ENCODE data around the gene PCDHGA8.
"Not testable (repeated sequence)": the region's sequence is repeated elsewhere in the genome, so short reads cannot be mapped to it uniquely, and the experiment has no call there.

PCDHGA8 gene

GRCh38 chr5:141430332-141431113 is 38.1 kb downstream of the PCDHGA8 start, which contains the start of gene PCDHGA12:
TSS of gene PCDHGA12 (plus strand) at chr5:141430507. CDS start at chr5:141430760, 253 bp downstream.
- H3K27me3 ChIP-seq: peaks cover 100% of the 10 kb centered on the region
- no peak within 1 kb of the TSS for H3K27ac ChIP-seq
- H3K4me3 ChIP-seq (ENCODE audit: low read depth in 1 of 2, low read length in 1 of 2): peak within 1 kb of the TSS; percentile 17 to 26
- no peak for TF ChIP-seq CTCF (IDR thresholded peaks at IDR 0.05)
- peaks cover 11 to 13% of the 10 kb centered on the region in 2 experiments for H3K4me1 ChIP-seq (ENCODE audit: control insufficient read depth in 1 of 2, insufficient read depth in 1 of 2, low read depth in 1 of 2, low read length in 1 of 2)
- H3K36me3 ChIP-seq: no peaks in the 10 kb centered on the region
- peaks cover 16% of the 10 kb centered on the region for H3K9me3 ChIP-seq

DNA sequence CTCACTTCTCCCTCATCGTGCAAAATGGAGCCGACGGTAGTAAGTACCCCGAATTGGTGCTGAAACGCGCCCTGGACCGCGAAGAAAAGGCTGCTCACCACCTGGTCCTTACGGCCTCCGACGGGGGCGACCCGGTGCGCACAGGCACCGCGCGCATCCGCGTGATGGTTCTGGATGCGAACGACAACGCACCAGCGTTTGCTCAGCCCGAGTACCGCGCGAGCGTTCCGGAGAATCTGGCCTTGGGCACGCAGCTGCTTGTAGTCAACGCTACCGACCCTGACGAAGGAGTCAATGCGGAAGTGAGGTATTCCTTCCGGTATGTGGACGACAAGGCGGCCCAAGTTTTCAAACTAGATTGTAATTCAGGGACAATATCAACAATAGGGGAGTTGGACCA is 38.9 kb downstream of the PCDHGA8 start:
- Histone ChIP-seq H3K36me3 (no peaks in the 10 kb centered on the region), H3K27me3 (peaks cover 100% of the 10 kb centered on the region), H3K4me1 (ENCODE audit: control insufficient read depth in 1 of 2, insufficient read depth in 1 of 2, low read depth in 1 of 2, low read length in 1 of 2) (peaks cover 11 to 13% of the 10 kb centered on the region in 2 experiments), H3K9me3 (peaks cover 16% of the 10 kb centered on the region), H3K27ac (no peak overlapping the region), H3K4me3 (ENCODE audit: low read depth in 1 of 2, low read length in 1 of 2) (peak overlapping the region; percentile 17 to 26)
- TF ChIP-seq CTCF (IDR thresholded peaks at IDR 0.05): no peak

GRCh38 chr5:141432308-141432707 is 39.9 kb downstream of the PCDHGA8 start:
- peaks cover 11 to 13% of the 10 kb centered on the region in 2 experiments for H3K4me1 ChIP-seq (ENCODE audit: control insufficient read depth in 1 of 2, insufficient read depth in 1 of 2, low read depth in 1 of 2, low read length in 1 of 2)
- not testable (repeated sequence) for H3K27ac ChIP-seq; H3K4me3 ChIP-seq (ENCODE audit: low read depth in 1 of 2, low read length in 1 of 2); H3K36me3 ChIP-seq
- peaks cover 100% of the 10 kb centered on the region for H3K27me3 ChIP-seq
- H3K9me3 ChIP-seq: peaks cover 16% of the 10 kb centered on the region

DNA sequence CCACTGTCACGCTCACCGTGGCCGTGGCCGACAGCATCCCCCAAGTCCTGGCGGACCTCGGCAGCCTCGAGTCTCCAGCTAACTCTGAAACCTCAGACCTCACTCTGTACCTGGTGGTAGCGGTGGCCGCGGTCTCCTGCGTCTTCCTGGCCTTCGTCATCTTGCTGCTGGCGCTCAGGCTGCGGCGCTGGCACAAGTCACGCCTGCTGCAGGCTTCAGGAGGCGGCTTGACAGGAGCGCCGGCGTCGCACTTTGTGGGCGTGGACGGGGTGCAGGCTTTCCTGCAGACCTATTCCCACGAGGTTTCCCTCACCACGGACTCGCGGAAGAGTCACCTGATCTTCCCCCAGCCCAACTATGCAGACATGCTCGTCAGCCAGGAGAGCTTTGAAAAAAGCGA is 40.3 kb downstream of the PCDHGA8 start:
- not testable (repeated sequence) for H3K27ac ChIP-seq; H3K4me3 ChIP-seq (ENCODE audit: low read depth in 1 of 2, low read length in 1 of 2); H3K36me3 ChIP-seq
- peaks cover 11 to 13% of the 10 kb centered on the region in 2 experiments for H3K4me1 ChIP-seq (ENCODE audit: control insufficient read depth in 1 of 2, insufficient read depth in 1 of 2, low read depth in 1 of 2, low read length in 1 of 2)
- peaks cover 16% of the 10 kb centered on the region for H3K9me3 ChIP-seq
- H3K27me3 ChIP-seq: peaks cover 100% of the 10 kb centered on the region

DNA sequence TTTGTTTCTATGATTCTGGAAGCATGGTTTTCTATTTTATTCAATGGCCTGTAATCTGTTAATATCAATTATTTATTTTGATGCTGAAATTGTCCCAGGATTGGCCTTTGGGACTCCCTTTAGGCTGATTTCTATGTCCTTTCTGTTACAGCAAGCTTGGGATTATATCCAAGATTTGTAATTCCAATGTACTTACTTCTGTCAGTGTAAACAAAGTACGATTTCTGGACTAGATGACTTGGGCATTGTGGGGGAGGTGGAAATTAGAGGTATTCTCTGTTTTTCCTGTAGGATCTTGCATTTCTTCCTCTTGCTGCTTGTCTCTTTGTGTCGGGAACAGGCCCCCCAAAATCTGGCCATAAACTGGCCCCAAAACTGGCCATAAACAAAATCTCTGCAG is 41.6 kb downstream of the PCDHGA8 start:
- Histone ChIP-seq H3K9me3 (peaks cover 16% of the 10 kb centered on the region), H3K36me3 (no peaks in the 10 kb centered on the region), H3K4me1 (ENCODE audit: control insufficient read depth in 1 of 2, insufficient read depth in 1 of 2, low read depth in 1 of 2, low read length in 1 of 2) (peaks cover 11 to 13% of the 10 kb centered on the region in 2 experiments), H3K4me3 (ENCODE audit: low read depth in 1 of 2, low read length in 1 of 2) (no peak overlapping the region), H3K27me3 (peaks cover 98% of the 10 kb centered on the region), H3K27ac (no peak overlapping the region)
- no peak for TF ChIP-seq CTCF (IDR thresholded peaks at IDR 0.05)

- H3K36me3 ChIP-seq: no peaks in the 10 kb centered on the region
- peaks cover under 1% of the 10 kb centered on the region for H3K9me3 ChIP-seq
- peaks cover 90% of the 10 kb centered on the region for H3K27me3 ChIP-seq
- H3K27ac ChIP-seq: no peak overlapping the region
- H3K4me1 ChIP-seq (ENCODE audit: control insufficient read depth in 1 of 2, insufficient read depth in 1 of 2, low read depth in 1 of 2, low read length in 1 of 2): no peaks in the 10 kb centered on the region
- H3K4me3 ChIP-seq (ENCODE audit: low read depth in 1 of 2, low read length in 1 of 2): no peak overlapping the region
- TF ChIP-seq CTCF (IDR thresholded peaks at IDR 0.05): no peak
Observed at GRCh38 chr5:141437221-141437620, 44.8 kb downstream of the PCDHGA8 start.

Data from neutrophil (primary cell).